ENCODE data around the gene PCMT1.

GRCh38 chr6:149754548-149754947, 5.0 kb downstream of the PCMT1 start:
- TF ChIP-seq, protein P1, sequence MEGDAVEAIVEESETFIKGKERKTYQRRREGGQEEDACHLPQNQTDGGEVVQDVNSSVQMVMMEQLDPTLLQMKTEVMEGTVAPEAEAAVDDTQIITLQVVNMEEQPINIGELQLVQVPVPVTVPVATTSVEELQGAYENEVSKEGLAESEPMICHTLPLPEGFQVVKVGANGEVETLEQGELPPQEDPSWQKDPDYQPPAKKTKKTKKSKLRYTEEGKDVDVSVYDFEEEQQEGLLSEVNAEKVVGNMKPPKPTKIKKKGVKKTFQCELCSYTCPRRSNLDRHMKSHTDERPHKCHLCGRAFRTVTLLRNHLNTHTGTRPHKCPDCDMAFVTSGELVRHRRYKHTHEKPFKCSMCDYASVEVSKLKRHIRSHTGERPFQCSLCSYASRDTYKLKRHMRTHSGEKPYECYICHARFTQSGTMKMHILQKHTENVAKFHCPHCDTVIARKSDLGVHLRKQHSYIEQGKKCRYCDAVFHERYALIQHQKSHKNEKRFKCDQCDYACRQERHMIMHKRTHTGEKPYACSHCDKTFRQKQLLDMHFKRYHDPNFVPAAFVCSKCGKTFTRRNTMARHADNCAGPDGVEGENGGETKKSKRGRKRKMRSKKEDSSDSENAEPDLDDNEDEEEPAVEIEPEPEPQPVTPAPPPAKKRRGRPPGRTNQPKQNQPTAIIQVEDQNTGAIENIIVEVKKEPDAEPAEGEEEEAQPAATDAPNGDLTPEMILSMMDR (conservative IDR thresholded peaks at IDR 0.05; ENCODE audit: low read depth, low read length), result no peak
- TF ChIP-seq POLR2A (IDR thresholded peaks at IDR 0.05; ENCODE audit: low read depth, low read length) (no peak), MAFK (IDR thresholded peaks at IDR 0.05; ENCODE audit: low read depth, low read length) (no peak), MAZ (IDR thresholded peaks at IDR 0.05; ENCODE audit: borderline replicate concordance, low read depth, low read length) (no peak), BHLHE40 (IDR thresholded peaks at IDR 0.05; ENCODE audit: low read depth, low read length) (no peak), RAD21 (IDR thresholded peaks at IDR 0.05; ENCODE audit: low read length) (no peak), USF2 (IDR thresholded peaks at IDR 0.05; ENCODE audit: low read depth, low read length) (no peak)
